Measurements from ENCODE around the gene LRMDA.

GRCh38 chr10:75505293-75505692 is 73.9 kb downstream of the LRMDA start:
- TF ChIP-seq TAF1 (IDR thresholded peaks at IDR 0.05; ENCODE audit: low read depth, low read length), result no peak
- no peak for TF ChIP-seq POLR2A (IDR thresholded peaks at IDR 0.05; ENCODE audit: control extremely low read depth in 1 of 2, low read depth in 2 of 2, low read length in 2 of 2)
- no peak for TF ChIP-seq SP2 (IDR thresholded peaks at IDR 0.05; ENCODE audit: low read length)
- TF ChIP-seq SP1 (IDR thresholded peaks at IDR 0.05; ENCODE audit: low read depth, low read length), result no peak
- no peak for TF ChIP-seq EZH2 (IDR thresholded peaks at IDR 0.05; ENCODE audit: low read depth, low read length, severe bottlenecking)
- no peak for TF ChIP-seq TEAD4 (IDR thresholded peaks at IDR 0.05; ENCODE audit: low read depth, low read length)
- TF ChIP-seq TCF12 (IDR thresholded peaks at IDR 0.05; ENCODE audit: low read depth, low read length), result no peak
- TF ChIP-seq ASH2L (IDR thresholded peaks at IDR 0.05; ENCODE audit: low read length), result no peak
- TF ChIP-seq CTCF (IDR thresholded peaks at IDR 0.05; ENCODE audit: control extremely low read depth in 1 of 3, insufficient read depth in 1 of 3, low read depth in 1 of 3, low read length in 3 of 3), result no peak
